Measurements from ENCODE around the gene TBC1D8.

DNA sequence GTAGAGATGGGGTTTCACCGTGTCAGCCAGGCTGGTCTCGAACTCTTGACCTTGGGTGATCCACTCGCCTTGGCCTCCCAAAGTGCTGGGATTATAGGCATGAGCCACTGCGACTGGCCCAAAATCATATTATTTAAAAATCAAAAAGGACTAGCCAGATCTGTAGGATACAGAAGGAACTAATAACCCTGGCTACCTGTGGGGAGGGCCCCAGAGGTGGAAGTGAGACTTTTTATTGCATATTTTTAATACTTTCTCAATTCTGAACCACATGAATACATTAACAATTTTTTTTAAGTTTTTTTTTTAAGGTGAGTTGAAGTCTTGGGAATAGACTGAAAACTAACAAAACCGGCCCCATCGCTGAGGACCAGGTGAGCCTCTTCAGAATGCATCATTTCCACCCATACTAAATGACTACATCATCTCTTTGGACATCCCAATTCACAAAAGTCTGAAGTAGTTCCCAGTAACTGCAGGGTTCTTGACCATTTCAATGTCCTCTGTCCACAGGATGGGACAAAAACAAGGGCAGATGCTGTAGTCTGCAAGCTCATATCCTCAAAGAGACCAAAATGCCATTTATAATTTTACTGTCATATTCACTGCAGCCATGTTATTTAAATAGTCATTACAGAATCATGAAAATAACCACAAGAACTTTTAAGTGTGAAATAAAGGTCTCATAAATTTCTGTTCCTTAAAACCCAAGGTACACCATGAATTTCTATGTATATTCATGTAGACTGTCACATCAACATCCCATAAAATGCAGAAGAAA, 127.7 kb downstream of the TBC1D8 start:
- TF ChIP-seq, protein P1, sequence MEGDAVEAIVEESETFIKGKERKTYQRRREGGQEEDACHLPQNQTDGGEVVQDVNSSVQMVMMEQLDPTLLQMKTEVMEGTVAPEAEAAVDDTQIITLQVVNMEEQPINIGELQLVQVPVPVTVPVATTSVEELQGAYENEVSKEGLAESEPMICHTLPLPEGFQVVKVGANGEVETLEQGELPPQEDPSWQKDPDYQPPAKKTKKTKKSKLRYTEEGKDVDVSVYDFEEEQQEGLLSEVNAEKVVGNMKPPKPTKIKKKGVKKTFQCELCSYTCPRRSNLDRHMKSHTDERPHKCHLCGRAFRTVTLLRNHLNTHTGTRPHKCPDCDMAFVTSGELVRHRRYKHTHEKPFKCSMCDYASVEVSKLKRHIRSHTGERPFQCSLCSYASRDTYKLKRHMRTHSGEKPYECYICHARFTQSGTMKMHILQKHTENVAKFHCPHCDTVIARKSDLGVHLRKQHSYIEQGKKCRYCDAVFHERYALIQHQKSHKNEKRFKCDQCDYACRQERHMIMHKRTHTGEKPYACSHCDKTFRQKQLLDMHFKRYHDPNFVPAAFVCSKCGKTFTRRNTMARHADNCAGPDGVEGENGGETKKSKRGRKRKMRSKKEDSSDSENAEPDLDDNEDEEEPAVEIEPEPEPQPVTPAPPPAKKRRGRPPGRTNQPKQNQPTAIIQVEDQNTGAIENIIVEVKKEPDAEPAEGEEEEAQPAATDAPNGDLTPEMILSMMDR (IDR thresholded peaks at IDR 0.05) = no peak
- no peak for TF ChIP-seq POLR2A (IDR thresholded peaks at IDR 0.05)
